GM19467 (cell line): ENCODE data around the gene ESR1.
A peak's percentile ranks its signal among the peaks of the same experiment; 100 is the strongest.

ENCODE experiments used
- ATAC-seq: cut with Tn5 transposase; IDR thresholded peaks from one replicate; pipeline ENCODE4 v1.9.1; 2021; ENCODE audit warnings: mild to moderate bottlenecking, moderate library complexity; ENCODE audit not compliant: unreplicated experiment

Gene ESR1

DNA sequence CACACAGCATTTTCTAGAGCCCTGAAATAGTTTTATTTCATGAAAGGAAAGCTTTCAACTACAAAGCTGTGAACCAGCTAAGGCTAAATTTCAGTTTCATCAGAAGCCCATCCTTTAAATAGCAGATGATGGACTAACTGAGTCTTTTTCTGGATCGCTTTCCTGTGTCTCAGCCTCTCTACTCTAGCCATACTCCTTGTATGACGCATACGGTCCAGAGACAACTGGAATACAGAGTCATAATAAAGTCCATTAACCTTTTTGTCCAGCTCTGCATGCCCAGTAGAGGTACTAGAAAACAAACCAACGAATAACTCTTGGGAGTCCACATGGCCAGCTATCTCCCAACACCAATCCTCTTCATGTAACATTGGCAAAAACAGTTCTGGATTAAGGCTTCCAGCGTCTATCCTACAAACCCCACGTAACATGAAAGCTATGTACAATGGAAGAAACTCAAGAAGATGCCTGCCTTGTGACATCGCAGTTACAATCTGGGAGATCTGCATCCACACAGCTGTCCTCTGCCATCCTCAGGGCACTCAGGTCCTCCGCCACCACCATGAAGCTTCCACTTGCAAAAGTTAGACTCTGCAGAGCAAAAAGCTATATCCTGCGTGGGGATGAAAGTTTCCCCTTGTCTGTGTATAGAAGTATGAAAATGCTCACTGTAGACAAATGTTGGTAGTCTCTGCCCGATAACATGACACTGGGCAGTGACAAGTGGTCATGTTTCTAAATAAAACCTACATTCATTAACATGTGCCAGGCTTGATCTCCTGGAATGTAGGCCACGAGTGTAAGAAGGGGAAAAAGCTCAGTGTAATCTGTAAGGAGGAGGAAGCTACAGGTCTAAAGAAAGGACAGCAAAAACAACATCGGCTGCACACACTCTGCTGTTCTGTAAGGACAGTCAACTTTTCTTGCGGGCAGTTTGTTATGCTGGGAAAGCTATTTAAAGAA lies 360.4 kb downstream of the ESR1 start:
- ATAC-seq, result no peak

DNA sequence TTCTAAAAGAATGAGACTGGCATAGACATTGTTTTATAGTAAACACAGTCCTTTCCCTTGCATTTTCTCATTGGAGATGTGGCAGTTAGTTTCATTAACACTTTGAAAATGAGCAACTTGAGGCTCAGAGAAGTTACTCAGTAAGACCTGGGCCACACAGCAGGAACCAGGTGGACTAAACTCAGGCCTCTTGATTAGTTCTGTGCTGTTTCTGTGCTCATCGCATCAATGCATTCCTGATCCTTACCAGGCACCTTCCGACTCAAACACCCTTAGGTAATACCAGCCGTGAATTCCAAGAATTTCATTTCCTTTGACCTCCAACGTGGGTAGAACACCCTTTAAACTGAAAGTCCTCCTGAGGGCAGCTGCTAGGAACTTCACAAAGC lies 362.8 kb downstream of the ESR1 start:
- no peak for ATAC-seq

DNA sequence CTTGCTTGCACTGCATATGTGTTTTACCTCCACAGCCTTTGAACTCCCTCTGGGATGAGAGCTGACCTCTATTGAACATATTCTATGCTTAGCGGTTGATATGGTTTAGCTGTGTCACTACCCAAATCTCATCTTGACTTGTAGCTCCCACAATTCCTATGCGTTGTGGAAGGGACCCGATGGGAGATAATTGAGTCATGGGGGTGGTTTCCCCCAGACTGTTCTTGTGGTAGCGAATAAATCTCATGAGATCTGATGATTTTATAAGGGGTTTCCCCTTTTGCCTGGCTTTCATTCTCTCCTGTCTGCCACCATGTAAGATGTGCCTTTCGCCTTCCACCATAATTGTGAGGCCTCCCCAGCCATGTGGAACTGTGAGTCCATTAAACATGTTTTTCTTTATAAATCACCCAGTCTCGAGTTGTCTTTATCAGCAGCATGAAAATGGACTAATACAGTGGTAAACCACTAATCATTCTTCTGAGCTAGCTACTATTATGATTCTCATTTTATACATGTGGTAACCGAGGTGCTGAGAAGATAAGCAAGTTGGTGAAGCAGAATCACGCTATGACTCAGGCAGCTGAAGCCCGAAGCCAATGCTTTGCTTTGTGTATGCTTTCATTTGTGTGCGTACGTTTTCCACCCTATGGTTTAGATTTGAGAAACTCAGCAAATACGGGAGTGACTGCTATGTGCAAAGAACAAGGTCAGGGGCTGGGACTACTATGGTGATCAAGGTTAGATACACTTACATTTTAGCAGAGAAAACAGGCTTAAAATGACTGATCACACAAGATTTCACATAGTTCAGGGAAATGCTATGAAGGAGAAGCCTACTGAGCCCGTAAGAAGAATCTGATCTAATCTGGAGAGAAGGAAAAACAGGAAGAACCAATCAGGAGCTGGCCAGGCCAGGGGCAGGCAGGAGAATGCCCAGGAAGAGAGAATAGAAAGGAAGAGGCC lies 363.5 kb downstream of the ESR1 start:
- ATAC-seq, result peak; percentile 86

DNA sequence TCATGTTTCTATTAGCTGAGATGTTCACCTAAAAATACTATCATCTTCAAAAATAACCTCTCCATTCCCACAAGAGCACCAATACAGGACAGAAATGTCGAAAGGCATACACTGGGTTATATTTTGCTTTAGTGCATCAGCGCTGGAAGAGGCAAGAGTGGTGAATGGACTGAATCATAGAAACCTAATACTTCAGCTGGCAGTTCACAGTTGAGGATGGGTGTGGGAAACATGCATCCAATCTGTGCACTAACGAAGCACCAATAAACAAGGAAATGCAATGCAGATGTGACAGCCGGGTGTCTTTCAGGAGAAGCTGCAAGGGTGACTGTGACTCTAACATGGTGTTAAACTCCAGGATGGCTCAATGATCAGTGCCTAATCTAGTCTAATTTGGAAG lies 365.8 kb downstream of the ESR1 start:
- ATAC-seq, result no peak

DNA sequence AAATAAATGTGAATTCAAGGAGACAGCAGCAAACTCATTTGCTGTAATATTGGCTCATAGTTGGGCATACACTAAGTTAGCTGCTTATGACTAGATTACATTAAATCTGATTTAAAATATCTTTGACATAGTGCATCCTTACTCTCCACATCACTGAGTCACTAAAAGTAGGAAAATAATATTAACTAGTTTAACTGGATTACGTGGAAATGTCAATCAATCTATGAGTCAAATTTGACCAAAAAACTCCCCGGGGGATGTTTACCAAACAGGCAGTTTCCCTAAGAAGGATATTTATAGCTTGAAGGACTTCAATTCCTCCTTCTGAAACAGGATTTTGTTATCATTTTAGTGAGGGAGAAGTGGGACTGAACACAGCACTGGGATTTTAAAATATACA lies 366.5 kb downstream of the ESR1 start:
- ATAC-seq, result no peak

DNA sequence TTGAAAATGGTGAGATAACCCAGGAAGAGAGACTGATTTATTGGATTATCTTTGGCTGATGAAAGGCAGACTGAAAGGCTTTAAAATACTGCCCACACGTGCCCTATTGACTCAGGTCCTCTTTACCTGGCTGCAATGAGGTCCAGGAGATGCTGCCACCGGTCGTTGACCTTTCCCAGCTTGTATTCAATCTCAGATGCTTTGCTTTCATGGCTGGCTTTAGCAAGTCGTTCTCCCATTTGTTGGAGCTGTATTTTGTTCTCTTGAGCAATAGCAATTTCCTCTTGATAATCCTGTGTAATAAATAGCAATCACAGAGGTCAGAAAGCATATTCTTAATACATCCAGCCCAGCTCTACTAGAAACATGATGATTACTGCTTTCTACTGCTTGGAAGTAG lies 368.8 kb downstream of the ESR1 start:
- no peak for ATAC-seq
